HG02759 (cell line): ENCODE results near the gene IRF2BPL.

Experiments used
- ATAC-seq: cut with Tn5 transposase; IDR thresholded peaks from one replicate; pipeline ENCODE4 v1.9.1; 2021; ENCODE audit warnings: mild to moderate bottlenecking, moderate library complexity; ENCODE audit not compliant: unreplicated experiment

IRF2BPL gene

GRCh38 chr14:77028384-77029231 lies at the start of gene IRF2BPL:
TSS of gene IRF2BPL (minus strand) at chr14:77028708. CDS start at chr14:77027792, 916 bp downstream.
- peak; percentile 78 for ATAC-seq

- ATAC-seq, result no peak
Observed at GRCh38 chr14:77077040-77077439, 48.5 kb upstream of the IRF2BPL start.

DNA sequence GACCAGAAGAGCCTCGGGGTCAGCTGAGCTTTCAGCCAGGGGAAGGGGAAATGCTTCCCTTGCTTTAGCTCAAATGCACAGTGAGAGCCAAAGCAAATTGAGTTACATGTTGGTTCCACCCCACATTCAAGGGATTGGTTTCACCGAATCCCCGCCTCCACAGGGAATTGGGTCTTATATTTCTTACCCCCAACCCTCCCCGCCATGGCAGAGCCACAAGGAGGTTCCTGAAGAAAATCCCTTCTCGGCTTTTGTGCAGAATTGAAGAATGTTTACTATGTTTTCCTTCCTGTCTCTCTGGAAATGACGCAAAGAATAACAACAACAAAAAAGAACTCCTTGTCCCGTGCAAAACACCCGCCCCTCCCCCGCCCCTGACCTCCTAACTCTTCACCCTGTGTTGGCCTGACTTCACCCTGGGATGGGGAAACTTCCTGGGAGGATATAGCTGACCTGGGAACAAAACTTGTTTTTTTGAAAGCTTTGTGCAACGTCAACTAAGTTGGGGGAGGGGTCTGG lies 47.7 kb upstream of the IRF2BPL start:
- ATAC-seq, result no peak

DNA sequence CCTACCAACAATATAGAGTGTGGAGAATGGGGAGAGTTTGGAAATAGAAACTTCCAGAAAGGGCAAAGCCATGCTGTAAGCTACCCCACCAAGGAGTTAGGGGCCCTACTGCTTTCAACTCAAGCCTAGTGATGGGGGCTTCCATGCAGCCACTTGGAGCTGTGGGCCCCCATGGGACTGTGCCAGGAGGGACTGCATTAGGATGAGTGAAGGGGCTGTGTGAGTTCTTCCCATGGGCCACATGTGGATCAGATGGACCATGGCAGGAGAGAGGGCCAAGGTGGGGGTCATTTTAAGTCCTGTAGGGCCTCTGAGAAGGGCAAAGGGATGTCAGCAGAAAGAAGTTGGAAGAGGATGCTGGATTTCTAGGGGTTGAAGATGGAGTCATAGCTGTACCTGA lies 46.5 kb upstream of the IRF2BPL start:
- no peak for ATAC-seq

DNA sequence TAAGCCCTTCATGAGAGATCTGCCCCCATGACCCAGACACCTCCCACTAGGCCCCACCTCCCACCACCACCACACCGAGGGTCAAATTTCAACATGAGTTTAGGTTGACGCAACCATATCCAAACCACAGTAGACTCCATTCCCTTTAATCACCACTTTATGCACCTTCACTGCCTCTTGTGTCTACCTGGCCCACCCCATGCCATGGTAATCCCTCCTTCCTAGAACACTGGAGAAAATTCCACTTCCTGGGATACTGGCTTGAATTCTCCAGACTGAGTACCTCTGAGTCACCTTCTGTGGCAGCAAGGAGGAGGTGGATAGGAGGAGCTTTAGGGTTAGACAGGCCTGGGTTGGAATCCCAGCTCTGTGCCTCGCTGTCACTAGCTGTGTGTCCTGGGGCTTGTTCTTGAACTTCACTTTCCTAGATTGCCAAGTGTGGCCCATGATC lies 43.5 kb upstream of the IRF2BPL start:
- ATAC-seq, result no peak

GRCh38 chr14:77069551-77069950 lies 41.0 kb upstream of the IRF2BPL start:
- ATAC-seq, result no peak

DNA sequence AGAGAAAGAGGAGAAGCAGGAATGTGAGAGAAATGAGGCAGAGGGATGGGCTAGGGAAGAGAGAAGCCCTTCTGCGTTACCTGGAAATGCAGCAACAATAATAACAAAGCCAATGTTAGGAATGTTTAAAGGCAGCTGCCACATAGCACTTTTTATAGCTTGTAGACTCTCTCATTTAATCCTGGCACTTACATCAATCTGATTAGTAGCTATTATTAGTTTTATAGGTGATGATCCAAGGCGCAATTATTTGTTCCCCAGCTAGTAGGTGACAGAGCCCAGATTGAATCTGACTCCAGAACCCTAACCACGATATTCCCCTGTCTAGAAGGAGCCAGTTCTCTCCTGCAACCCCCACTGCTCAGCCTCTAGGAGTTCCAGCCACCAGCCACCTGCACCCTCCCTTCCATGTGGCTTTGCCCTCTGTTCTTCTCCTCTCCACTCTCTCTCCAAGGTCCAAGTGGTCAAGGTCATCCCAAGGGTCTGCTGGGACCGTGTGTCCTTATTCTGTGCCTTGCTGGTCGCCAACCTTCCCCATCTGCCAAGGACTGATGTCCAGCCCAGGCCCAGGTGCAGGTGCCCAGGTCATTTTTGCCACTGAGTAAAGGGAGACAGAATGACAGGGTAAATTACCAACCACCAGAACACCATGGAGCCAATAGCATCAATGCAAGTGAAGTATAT lies 40.2 kb upstream of the IRF2BPL start:
- no peak for ATAC-seq

DNA sequence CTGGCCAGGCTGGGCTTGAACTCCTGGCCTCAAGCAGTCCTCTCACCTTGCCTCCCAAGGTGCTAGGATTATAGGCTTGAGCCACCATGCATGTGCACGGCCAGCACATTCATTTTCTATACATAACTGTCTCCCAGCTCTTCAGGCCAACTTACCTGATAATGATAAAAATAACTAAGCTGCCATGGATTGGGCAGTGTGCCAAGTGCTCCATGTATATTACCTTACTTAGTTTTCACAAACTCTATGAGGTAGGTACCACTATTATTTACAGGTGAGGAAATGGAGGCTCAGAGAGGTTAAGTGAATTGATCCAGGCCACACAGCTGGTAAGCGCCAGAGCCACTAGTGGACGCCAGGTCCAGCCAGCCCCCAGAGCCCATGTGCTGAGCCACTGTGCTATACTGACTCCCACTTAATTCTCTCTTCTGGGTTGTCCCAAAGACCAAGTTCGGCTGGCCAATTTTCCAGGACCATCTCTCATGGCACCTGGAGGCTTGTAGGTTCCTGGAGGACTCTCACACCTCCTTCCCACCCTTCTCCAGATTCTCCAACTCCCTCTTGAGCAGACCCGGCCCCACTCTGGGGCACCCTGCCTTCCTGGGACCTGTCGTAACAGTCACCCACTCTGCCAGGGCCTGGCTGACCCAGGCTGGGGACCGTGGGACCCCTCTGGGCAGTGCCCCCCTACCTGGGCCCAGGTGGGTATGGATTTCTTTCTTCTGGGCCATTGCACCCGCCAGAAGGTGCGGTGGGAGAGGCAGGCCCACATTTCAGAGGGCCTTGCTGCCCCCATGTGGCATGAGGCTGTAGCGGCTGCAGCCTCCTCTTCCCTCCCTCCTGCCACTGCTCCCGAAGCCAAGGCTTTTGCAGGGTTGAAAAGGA lies 39.4 kb upstream of the IRF2BPL start:
- peak; percentile 43 for ATAC-seq

- ATAC-seq, result no peak
Observed at GRCh38 chr14:77066578-77067172, 38.2 kb upstream of the IRF2BPL start.

DNA sequence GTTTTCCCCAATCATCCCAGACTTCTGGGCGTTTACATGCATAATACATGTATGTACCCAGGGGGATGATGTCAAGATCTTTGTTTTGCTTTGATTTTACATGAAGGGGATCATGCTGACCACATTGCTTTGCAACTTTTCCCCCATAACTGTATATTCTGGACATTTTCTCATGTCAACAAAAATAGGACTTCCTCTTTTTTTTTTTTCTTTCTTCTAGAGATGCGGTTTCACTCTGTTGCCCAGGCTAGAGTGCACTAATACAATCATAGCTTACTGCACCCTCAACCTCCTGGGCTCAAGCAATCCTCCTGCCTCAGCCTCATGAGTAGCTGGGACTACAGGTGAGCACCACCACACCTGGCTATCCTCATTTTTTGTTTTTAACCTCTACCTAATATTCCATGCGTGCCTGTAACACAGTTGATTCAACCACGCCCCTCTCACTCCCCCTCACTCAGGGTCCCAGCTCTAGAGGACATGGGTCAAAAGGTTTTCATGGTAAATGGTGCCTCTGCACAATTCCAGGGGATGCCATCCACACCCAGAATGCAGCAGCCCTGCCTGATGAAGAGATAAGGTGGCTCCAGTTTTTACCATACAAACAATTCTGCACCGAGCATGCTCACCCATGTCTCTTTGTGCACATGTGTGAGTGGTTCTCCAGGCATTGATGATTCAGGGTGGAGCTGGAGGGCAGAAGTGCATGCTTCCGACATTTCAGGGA lies 37.5 kb upstream of the IRF2BPL start:
- no peak for ATAC-seq

GRCh38 chr14:77064521-77065178 lies 36.1 kb upstream of the IRF2BPL start:
- no peak for ATAC-seq

GRCh38 chr14:77063571-77064171 lies 35.2 kb upstream of the IRF2BPL start:
- no peak for ATAC-seq

DNA sequence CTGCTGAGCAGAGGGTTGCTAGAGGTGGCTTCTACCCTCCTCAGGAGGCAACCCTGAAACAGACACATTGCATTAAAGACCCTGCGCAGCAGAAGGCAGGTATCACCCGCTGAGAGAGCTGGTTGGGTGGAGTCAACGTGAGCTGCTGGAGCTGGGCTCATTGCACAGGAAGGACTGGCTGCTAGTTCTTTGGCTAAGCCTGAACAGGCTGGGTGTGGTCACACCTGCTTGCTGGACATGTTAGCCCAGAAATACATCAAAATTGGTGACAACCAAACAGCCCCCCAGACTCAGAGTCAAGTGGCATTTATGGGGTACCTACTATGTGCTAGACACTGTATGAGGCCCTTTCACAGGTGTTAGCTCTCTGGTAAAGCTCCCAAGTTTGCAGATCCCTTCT lies 33.8 kb upstream of the IRF2BPL start:
- no peak for ATAC-seq

DNA sequence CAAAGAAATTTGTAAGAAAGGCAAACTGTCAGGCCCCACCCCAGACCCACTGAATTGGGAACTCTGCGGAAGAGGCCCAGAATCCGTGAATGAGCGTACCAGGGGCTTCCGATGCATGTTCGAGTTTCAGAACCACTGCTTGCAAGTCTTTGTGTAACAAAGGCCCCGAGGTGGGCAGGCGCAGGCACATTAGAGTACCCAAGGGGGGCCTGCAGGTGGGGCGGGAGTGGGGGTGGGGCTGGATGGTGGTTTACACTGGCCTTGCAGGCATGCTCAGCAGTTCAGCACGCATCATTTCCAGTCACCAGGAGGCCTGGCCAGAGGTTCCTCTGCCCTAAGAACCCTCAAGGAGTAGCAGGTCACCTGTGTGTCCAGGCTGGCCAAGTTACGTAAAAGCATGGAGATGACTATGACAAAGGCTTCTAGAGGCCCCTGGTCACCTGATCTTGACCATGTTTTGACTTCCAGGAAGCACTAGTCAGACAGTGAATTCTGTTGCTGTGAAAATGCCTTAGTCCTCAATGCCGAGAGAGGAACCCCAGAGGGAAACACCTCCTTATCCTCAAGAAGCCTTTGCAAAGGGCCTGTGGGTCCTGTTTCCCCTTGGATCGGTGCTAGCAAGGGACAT lies 33.2 kb upstream of the IRF2BPL start:
- ATAC-seq, result no peak

GRCh38 chr14:77059276-77059915 lies 30.9 kb upstream of the IRF2BPL start:
- no peak for ATAC-seq

DNA sequence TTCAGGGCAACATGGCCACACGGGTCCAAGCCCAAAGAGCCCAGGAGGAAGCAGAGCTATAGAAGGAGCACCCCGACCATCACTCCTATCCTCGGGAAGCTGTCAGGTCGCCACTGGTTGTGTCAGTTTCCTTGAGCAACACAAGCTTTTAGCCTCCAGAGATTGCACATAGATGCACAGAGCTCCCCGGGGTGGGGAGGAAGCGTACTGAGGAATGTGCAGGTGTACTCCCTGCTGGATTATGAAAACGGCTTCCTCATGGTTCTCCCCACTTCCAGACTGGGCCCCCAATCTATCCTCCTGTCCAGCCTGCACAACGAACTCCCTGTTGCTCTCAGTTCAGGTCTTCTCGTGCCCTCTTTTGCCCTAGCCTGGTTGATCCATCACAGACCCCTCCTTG lies 30.3 kb upstream of the IRF2BPL start:
- ATAC-seq, result no peak

DNA sequence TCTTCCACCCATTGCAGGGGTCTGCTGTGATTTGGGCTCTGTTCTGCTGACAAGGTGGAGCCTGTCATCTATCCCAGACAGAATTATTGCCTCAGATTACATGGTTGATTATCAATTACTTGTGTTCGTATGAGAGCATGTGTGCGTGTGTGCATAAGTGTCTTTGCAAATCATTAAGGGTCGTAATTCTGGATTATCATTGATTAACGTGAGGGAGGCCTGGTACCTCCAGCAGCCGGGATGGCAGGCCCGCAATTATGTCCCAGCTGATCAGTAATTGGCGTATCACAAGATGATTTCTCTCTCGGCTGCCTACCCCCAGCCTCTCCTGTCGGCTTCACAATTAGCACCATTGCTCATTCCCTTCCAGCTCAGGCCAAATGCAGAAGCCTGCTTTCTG lies 29.6 kb upstream of the IRF2BPL start:
- ATAC-seq, result no peak

DNA sequence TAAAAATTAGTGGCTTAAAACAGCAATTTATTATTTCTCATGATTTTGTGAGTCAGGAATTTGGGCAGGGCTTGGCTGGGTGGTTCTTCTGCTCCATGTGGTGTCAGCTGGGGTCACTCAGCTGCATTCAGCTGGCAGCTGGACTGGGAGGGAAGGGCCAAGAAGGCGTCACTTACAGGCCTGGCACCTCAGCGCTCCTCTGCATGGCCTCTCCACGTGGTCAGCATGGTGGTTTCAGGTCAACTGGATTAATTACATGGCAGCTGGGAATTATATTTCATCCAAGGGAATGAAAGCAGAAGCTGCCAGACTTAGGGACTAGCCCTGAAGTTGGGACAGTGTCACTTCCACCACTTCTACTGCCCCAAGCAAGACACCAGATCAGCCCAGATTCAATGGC lies 27.5 kb upstream of the IRF2BPL start:
- ATAC-seq, result no peak
